Liver (tissue), 3 donors: ENCODE measurements around the gene HOXD4.

Source experiments
- CTCF ChIP-seq: fragments of 150-350 bp; IDR thresholded peaks from 2 replicates; pipeline ENCODE4 v1.5.1; 2017; ENCODE audit warnings: improper control_type of control experiment, low read depth, low read length; ENCODE audit not compliant: missing input control
- FOXA1 ChIP-seq: IDR thresholded peaks from 2 replicates; pipeline ENCODE4 v1.6.1; 2016; ENCODE audit warnings: antibody characterized with exemption
- FOXA2 ChIP-seq: IDR thresholded peaks from 2 replicates; pipeline ENCODE4 v1.6.1; 2016; ENCODE audit warnings: antibody characterized with exemption
- GABPA ChIP-seq, 2 donors: IDR thresholded peaks in 1 of 2; conservative IDR thresholded peaks in 1 of 2; 2 replicates each; pipeline ENCODE4 v1.6.1; 2016; ENCODE audit warnings: antibody characterized with exemption in 2 of 2, mild to moderate bottlenecking in 1 of 2, moderate library complexity in 1 of 2
- HNF4A ChIP-seq, 2 donors: conservative IDR thresholded peaks; 2 replicates each; pipeline ENCODE4 v1.6.1; 2016; ENCODE audit warnings: antibody characterized with exemption in 2 of 2, mild to moderate bottlenecking in 2 of 2
- HNF4G ChIP-seq: IDR thresholded peaks from 2 replicates; pipeline ENCODE4 v1.6.1; 2016; ENCODE audit warnings: antibody characterized with exemption
- JUND ChIP-seq, 2 donors: IDR thresholded peaks; 2 replicates each; pipeline ENCODE4 v1.6.1; 2016; ENCODE audit warnings: antibody characterized with exemption in 2 of 2
- RAD21 ChIP-seq, 2 donors: IDR thresholded peaks; 2 replicates each; pipeline ENCODE4 v1.6.1; 2016; ENCODE audit warnings: antibody characterized with exemption in 2 of 2, mild to moderate bottlenecking in 2 of 2
- REST ChIP-seq: IDR thresholded peaks from 2 replicates; pipeline ENCODE4 v1.6.1; 2016; ENCODE audit warnings: antibody characterized with exemption, mild to moderate bottlenecking
- RXRA ChIP-seq, 2 donors: IDR thresholded peaks; 2 replicates each; pipeline ENCODE4 v1.6.1; 2017 to 2018; ENCODE audit warnings: antibody characterized with exemption in 2 of 2, mild to moderate bottlenecking in 1 of 2
- SP1 ChIP-seq: IDR thresholded peaks from 2 replicates; pipeline ENCODE4 v1.6.1; 2018; ENCODE audit warnings: antibody characterized with exemption, mild to moderate bottlenecking
- TAF1 ChIP-seq: conservative IDR thresholded peaks from 2 replicates; pipeline ENCODE4 v1.6.1; 2016; ENCODE audit warnings: antibody characterized with exemption, mild to moderate bottlenecking
- YY1 ChIP-seq: IDR thresholded peaks from 2 replicates; pipeline ENCODE4 v1.6.1; 2016; ENCODE audit warnings: antibody characterized with exemption, mild to moderate bottlenecking
- donor health status: healthy.
- donor health status: healthy.

DNA sequence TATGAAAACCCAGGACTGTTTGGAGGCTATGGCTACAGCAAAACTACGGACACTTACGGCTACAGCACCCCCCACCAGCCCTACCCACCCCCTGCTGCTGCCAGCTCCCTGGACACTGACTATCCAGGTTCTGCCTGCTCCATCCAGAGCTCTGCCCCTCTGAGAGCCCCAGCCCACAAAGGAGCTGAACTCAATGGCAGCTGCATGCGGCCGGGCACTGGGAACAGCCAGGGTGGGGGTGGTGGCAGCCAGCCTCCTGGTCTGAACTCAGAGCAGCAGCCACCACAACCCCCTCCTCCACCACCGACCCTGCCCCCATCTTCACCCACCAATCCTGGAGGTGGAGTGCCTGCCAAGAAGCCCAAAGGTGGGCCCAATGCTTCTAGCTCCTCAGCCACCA is 17.8 kb downstream of the HOXD4 start:
- TF ChIP-seq GABPA (IDR thresholded peaks at IDR 0.05 in 1 of 2, conservative IDR thresholded peaks at IDR 0.05 in 1 of 2) (no peak), RAD21 (IDR thresholded peaks at IDR 0.05) (no peak), RXRA (IDR thresholded peaks at IDR 0.05) (no peak), SP1 (no peak), CTCF (no peak), HNF4G (no peak), REST (no peak), JUND (IDR thresholded peaks at IDR 0.05) (no peak), FOXA2 (no peak), HNF4A (conservative IDR thresholded peaks at IDR 0.05) (no peak), YY1 (no peak), TAF1 (no peak), FOXA1 (no peak)
